ENCODE results near the gene SYNRG.

DNA sequence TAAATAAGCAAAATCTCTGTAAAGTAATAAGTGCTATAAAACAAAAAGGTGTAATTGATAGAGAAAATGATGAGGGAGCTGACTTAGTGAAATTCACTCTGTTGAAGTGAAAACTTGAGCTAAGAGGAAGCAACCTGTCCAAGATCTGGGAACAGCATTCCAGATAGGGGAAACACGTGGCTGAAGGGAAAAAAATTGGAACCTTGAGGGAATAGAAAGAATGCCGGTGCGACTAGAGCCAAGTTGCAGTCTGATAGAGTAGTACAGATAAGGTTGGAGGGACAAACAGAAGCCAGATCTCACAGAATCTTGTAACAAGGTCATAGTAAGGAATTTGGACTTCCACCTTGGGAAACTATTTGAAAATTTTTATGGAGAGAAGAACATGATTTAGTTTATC, 34.7 kb upstream of the SYNRG start:
- TF ChIP-seq, protein P1, sequence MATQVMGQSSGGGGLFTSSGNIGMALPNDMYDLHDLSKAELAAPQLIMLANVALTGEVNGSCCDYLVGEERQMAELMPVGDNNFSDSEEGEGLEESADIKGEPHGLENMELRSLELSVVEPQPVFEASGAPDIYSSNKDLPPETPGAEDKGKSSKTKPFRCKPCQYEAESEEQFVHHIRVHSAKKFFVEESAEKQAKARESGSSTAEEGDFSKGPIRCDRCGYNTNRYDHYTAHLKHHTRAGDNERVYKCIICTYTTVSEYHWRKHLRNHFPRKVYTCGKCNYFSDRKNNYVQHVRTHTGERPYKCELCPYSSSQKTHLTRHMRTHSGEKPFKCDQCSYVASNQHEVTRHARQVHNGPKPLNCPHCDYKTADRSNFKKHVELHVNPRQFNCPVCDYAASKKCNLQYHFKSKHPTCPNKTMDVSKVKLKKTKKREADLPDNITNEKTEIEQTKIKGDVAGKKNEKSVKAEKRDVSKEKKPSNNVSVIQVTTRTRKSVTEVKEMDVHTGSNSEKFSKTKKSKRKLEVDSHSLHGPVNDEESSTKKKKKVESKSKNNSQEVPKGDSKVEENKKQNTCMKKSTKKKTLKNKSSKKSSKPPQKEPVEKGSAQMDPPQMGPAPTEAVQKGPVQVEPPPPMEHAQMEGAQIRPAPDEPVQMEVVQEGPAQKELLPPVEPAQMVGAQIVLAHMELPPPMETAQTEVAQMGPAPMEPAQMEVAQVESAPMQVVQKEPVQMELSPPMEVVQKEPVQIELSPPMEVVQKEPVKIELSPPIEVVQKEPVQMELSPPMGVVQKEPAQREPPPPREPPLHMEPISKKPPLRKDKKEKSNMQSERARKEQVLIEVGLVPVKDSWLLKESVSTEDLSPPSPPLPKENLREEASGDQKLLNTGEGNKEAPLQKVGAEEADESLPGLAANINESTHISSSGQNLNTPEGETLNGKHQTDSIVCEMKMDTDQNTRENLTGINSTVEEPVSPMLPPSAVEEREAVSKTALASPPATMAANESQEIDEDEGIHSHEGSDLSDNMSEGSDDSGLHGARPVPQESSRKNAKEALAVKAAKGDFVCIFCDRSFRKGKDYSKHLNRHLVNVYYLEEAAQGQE (IDR thresholded peaks at IDR 0.05), result no peak
- TF ChIP-seq, protein P2, sequence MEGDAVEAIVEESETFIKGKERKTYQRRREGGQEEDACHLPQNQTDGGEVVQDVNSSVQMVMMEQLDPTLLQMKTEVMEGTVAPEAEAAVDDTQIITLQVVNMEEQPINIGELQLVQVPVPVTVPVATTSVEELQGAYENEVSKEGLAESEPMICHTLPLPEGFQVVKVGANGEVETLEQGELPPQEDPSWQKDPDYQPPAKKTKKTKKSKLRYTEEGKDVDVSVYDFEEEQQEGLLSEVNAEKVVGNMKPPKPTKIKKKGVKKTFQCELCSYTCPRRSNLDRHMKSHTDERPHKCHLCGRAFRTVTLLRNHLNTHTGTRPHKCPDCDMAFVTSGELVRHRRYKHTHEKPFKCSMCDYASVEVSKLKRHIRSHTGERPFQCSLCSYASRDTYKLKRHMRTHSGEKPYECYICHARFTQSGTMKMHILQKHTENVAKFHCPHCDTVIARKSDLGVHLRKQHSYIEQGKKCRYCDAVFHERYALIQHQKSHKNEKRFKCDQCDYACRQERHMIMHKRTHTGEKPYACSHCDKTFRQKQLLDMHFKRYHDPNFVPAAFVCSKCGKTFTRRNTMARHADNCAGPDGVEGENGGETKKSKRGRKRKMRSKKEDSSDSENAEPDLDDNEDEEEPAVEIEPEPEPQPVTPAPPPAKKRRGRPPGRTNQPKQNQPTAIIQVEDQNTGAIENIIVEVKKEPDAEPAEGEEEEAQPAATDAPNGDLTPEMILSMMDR (IDR thresholded peaks at IDR 0.05; ENCODE audit: low read depth, low read length, missing input control), result no peak
- TF ChIP-seq YY1 (IDR thresholded peaks at IDR 0.05), result no peak
- TF ChIP-seq HNF4A (conservative IDR thresholded peaks at IDR 0.05), result no peak
- no peak for TF ChIP-seq RAD21 (IDR thresholded peaks at IDR 0.05)
- no peak for TF ChIP-seq SP1 (IDR thresholded peaks at IDR 0.05)
- no peak for TF ChIP-seq RXRA (IDR thresholded peaks at IDR 0.05)
- TF ChIP-seq, protein P3, sequence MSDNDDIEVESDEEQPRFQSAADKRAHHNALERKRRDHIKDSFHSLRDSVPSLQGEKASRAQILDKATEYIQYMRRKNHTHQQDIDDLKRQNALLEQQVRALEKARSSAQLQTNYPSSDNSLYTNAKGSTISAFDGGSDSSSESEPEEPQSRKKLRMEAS (IDR thresholded peaks at IDR 0.05), result no peak

All from liver (tissue), 3 donors.